ENCODE data around the gene PLS3.
"Not testable (repeated sequence)": the region's sequence is repeated elsewhere in the genome, so short reads cannot be mapped to it uniquely, and the experiment has no call there.

The PLS3 gene

DNA sequence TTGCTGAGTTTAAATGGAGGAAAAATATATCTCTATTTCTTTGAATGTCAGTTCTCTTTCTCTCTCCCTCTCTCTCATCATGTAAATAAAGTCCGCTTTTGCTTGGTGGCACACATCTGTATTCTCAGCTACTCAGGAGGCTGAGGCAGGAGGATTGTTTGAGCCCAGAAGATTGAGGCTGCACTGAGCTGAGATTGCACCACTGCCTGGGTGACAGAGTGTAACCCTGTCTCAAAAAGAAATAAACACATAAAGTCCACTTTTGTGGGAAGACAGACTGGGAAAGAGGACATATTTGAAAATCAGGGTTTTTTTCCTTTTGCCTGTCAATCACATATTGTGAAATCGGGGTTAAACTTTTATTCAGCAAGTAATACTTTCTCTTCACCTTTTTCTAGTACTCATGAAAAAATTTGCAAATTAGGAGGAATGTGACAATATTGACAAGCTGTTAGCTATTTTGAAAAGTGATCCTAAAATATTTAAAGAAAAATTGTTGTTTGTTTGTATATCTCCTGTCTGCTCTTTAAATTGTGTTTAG, 42.6 kb downstream of the PLS3 start:
- no peak for DNase-seq (ENCODE audit: extremely low read depth in 1 of 2, low read depth in 1 of 2)

DNA sequence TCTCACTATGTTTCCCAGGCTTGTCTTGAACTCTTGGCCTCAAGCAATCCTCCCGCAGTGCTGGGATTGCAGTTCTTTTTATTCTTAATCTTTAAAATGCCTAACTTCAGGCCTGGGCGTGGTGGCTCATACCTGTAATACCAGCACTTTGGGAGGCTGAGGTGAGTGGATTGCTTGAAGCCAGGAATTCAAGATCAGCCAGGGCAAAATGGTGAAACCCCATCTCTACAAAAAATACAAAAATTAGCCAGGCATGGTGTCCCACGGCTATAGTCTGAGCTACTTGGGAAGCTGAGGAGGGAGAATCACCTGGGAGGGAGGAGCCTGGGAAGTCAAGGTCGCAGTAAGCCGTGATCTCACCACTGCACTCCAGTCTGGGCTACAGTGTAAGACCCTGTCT, 45.9 kb downstream of the PLS3 start:
- no peak for DNase-seq (ENCODE audit: extremely low read depth in 1 of 2, low read depth in 1 of 2)

DNA sequence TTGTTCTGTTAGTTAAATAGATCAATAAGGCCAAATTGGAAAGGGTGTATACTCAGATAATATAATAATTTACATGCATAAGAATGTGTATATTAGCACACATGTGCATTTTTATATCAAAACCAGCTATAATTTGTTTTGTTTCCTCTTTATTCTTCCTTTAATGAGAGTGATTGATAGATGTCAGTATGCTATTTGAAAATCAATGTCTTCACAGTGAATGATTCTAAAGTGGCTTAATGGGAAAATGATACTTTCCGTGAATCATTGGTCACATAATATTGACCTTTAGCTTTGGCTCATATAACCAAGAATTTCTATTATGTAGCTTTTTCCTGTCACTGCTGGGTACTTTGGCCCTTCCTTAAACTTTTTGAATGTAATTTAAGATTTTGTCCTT, 48.6 kb downstream of the PLS3 start:
- DNase-seq (ENCODE audit: extremely low read depth in 1 of 2, low read depth in 1 of 2): no peak

DNA sequence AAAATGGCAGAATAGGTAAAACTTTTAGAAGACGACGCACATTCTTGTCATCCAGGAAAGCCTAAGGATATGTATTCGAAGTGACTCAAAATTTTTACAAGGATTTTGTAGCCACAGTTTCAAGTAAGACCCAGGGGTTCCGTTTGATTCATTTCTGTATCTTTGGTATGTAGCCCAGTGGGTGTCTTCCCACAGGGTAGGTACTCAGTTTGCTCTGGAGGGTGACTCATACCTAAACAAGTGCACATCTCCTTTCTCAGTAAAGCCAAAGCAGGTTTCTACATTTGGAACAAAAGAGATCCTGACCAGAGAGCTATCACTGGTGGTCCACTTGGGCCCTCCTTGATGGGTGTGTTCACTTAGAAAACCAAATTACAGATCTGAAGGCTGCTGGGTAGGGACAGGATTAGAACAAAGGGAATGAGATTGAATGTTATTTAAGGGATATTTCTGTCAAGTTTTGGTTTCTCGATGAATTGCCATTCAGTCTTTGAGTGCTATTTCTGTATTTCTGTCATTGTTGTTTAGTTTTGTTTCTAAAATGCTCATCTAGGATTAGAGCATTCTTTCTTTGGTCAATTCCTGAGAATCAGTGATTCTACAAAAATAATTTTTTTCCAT, 56.1 kb downstream of the PLS3 start:
- DNase-seq (ENCODE audit: extremely low read depth in 1 of 2, low read depth in 1 of 2): no peak

- DNase-seq (ENCODE audit: extremely low read depth in 1 of 2, low read depth in 1 of 2): no peak
Measured at GRCh38 chrX:115622534-115622933, 61.6 kb downstream of the PLS3 start.

- DNase-seq (ENCODE audit: extremely low read depth in 1 of 2, low read depth in 1 of 2): no peak
Measured at GRCh38 chrX:115624916-115625315, 63.9 kb downstream of the PLS3 start.

- no peak for DNase-seq (ENCODE audit: extremely low read depth in 1 of 2, low read depth in 1 of 2)
Measured at GRCh38 chrX:115625572-115626301, 64.8 kb downstream of the PLS3 start.

GRCh38 chrX:115630204-115630603, 69.2 kb downstream of the PLS3 start:
- DNase-seq (ENCODE audit: extremely low read depth in 1 of 2, low read depth in 1 of 2): no peak

DNA sequence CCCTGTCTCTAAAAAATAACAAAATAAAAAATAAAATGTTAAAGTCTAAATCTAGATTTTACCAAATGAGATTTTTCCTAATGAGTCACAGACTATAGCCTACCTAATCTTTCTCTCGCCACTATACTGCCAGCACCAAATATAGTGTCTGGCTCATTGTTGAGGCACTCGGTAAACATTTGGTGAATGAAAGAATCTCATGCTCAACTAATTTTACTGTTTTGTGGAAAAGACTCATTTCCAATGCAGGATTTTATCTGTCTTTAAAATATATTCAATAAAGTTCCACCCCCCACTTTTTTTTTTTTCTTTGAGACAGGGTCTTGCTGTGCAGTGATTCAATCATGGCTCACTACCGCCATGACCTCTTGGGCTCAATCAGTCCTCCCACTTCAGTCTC, 71.5 kb downstream of the PLS3 start:
- DNase-seq (ENCODE audit: extremely low read depth in 1 of 2, low read depth in 1 of 2): no peak

- DNase-seq (ENCODE audit: extremely low read depth in 1 of 2, low read depth in 1 of 2): not testable (repeated sequence)
Measured at GRCh38 chrX:115633397-115633796, 72.4 kb downstream of the PLS3 start.

GRCh38 chrX:115639334-115639880, 78.4 kb downstream of the PLS3 start:
- no peak for DNase-seq (ENCODE audit: extremely low read depth in 1 of 2, low read depth in 1 of 2)

DNA sequence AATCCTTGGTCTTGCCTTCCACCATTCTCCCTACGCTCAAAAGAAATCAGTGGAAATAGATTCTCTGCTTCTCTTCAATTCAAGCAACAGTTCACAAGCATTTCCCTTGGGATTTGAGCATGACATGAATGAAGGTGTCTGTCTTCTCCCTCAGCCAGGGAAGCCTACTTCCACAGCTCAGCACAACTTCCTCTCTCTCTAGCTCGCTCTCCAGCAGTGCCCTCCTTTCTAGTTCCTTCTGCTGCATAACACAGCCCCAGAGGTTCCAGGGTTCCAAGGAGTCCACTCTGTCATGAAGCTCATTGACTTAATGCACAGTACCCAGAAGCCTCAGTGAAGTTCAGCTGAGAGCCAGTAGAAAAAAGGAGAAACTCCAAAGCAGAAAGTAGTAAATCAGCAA, 81.3 kb downstream of the PLS3 start:
- no peak for DNase-seq (ENCODE audit: extremely low read depth in 1 of 2, low read depth in 1 of 2)

- no peak for DNase-seq (ENCODE audit: extremely low read depth in 1 of 2, low read depth in 1 of 2)
Measured at GRCh38 chrX:115642895-115643530, 82.0 kb downstream of the PLS3 start.

DNA sequence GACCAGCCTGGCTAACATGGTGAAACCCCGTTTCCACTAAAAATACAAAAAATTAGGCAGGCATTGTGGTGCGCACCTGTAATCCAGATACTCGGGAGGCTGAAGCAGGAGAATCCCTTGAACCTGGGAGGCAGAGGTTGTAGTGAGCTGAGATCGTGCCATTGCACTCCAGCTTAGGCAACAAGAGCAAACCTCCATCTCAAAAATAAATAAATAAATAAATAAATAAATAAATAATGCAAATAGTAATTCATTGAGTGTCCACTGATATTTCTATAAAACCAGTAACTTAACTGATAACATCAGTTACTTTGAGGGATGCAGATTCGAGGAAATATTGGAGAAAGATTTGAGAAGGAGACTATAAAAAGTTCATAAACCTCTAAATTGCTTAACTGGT, 83.4 kb downstream of the PLS3 start:
- not testable (repeated sequence) for DNase-seq (ENCODE audit: extremely low read depth in 1 of 2, low read depth in 1 of 2)

DNA sequence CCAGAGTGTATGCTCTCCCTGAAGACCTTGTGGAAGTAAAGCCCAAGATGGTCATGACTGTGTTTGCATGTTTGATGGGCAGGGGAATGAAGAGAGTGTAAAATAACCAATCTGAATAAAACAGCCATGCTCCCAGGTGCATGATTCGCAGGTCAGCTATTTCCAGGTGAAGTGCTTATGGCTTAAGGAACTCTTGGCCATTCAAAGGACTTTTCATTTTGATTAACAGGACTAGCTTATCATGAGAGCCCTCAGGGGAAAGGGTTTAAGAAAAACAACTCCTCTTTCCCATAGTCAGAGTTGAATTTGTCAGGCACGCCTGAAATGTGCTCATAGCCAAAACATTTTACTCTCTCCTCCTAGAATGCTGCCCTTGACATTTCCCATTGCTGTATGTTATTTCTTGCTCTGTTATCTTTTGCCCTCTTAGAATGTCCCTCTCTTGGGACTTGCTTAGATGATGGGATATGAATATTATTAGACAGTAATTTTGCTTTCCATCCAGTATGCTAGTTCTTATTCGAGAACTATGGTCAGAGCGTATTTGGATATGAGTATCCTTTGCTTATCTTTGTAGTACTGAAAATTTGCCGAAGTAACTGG, 88.6 kb downstream of the PLS3 start:
- DNase-seq (ENCODE audit: extremely low read depth in 1 of 2, low read depth in 1 of 2): no peak

GRCh38 chrX:115650449-115650848, 89.5 kb downstream of the PLS3 start:
- no peak for DNase-seq (ENCODE audit: extremely low read depth in 1 of 2, low read depth in 1 of 2)

DNA sequence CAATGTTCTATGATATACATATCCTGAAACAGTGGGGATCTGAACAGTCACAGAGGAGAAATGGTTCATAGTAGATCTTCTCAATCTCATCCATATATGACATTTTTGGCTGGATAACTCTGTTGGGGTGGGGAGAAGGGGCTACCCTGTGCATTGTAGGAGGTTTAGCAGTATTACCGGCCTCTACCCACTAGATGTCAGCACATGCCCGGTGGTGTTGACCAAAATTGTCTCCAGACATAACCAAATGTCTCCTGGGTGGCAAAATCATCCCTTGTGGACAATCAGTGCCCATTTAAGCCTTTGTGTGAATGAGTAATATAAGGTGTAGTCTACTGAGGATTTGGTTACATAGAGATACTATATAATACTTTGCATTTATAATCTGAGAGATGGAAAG, 89.9 kb downstream of the PLS3 start:
- DNase-seq (ENCODE audit: extremely low read depth in 1 of 2, low read depth in 1 of 2): no peak

- DNase-seq (ENCODE audit: extremely low read depth in 1 of 2, low read depth in 1 of 2): no peak
Measured at GRCh38 chrX:115652221-115652620, 91.2 kb downstream of the PLS3 start.

DNA sequence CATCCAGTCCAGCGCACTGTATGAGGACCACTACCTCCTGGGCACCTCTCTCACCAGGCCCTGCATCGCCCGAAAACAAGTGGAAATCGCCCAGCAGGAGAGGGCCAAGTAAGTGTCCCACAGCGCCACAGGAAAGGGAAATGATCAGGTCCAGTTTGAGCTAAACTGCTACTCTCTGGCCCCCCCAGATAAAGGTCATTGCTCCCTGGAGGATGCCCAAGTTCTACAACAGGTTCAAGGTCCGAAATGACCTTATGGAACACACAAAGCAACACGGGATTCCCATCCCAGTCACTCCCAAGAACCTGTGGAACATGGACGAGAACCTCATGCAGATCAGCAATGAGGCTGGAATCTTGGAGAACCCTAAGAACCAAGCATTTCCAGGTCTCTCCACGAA, 104.1 kb downstream of the PLS3 start:
- no peak for DNase-seq (ENCODE audit: extremely low read depth in 1 of 2, low read depth in 1 of 2)

DNA sequence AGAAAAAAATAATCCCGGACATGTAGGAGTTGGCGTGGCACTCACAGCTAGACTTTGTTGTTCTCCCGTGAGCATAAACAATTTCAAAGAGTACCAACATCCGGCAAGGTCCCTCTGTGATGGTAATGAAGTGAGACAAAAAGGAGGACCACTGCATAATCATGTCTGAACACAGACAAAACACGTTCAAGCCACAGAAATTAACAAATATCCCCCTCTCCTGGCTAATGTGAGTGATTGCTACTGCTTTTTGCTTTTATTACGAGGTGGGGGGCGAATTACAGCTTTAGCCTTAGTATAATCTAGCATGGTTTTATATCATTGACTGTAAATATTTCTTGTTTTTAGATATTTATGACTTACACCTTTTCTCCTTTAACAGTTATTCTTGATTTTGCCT, 118.5 kb downstream of the PLS3 start:
- no peak for DNase-seq (ENCODE audit: extremely low read depth in 1 of 2, low read depth in 1 of 2)

DNA sequence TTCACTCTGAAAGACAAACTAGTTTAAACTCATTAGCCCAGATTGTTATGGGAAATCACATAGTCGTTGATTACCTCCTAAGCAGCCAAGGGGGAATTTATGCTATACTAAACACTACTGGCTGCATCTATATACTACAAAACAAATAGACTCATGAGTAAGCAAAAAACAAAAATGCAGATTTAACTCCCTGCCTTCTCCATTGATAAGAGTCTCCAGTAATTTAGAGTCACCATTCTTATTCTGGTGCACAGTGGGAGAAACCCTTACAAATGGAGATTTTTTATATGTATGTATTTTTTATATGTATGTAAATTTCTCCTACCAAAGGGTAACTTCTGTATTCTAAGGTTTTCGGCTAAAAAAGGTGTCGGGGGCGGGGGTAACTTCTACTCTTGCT, 126.6 kb downstream of the PLS3 start:
- DNase-seq (ENCODE audit: extremely low read depth in 1 of 2, low read depth in 1 of 2): no peak
